PC-9 (cell line): ENCODE data around the gene VWA3B. TPM values are rescaled to one million over a fixed set of nuclear protein-coding genes. Genes with fewer than 3 reads are reported as not detected.

Experiments
- BruUV-seq: library from RNA; stranded (reverse); fragments of 400-500 nt; replicated peaks from 2 replicates; lab custom pipeline; 2021; lab: Mats Ljungman, UMichigan
- CTCF ChIA-PET: fragments of 300-600 bp; sonication (Branson Sonifier 250); formaldehyde crosslinking; loops from one replicate; lab custom pipeline; 2022; ENCODE audit warnings: antibody characterized with exemption; lab: Charles Lee
- POLR2A ChIA-PET: fragments of 300-600 bp; sonication (Branson Sonifier 250); formaldehyde crosslinking; loops from one replicate; lab custom pipeline; 2022; ENCODE audit warnings: antibody characterized with exemption; ENCODE audit not compliant: unreplicated experiment; lab: Charles Lee
- DNase-seq, 2 experiments: peaks; one replicate each; pipeline versions ENCODE4 v3.0.0 to v3.0.0-alpha.2; 2015 to 2022; ENCODE audit warnings: mixed read lengths in 1 of 2
- H2AFZ ChIP-seq: fragments of 200-600 bp; sonication (generic); 2 replicates; pipeline ENCODE4 v1.8.1; 2017; ENCODE audit warnings: antibody characterized with exemption
- H3F3A ChIP-seq: fragments of 200-600 bp; sonication (generic); 2 replicates; pipeline ENCODE4 v1.8.1; 2017; ENCODE audit warnings: antibody characterized with exemption, mild to moderate bottlenecking, low read depth; ENCODE audit not compliant: insufficient read depth
- H3K27ac ChIP-seq: fragments of 200-600 bp; sonication (generic); 2 replicates; pipeline ENCODE4 v1.6.1; 2016; ENCODE audit warnings: mixed run types
- H3K27me3 ChIP-seq: fragments of 200-600 bp; sonication (generic); 2 replicates; pipeline ENCODE4 v1.6.1; 2016; ENCODE audit warnings: low read depth, mixed run types; ENCODE audit not compliant: insufficient read depth
- H3K36me3 ChIP-seq: fragments of 200-600 bp; sonication (generic); 2 replicates; pipeline ENCODE4 v1.6.1; 2016; ENCODE audit warnings: low read depth, mixed run types
- H3K4me1 ChIP-seq: fragments of 200-600 bp; sonication (generic); replicated peaks from 2 replicates; pipeline ENCODE4 v1.6.1; 2016; ENCODE audit warnings: mixed run types; ENCODE audit not compliant: insufficient read depth
- H3K4me2 ChIP-seq: fragments of 200-600 bp; sonication (generic); 2 replicates; pipeline ENCODE4 v1.6.1; 2017; ENCODE audit warnings: mixed run types
- H3K4me3 ChIP-seq: fragments of 200-600 bp; sonication (generic); 2 replicates; pipeline ENCODE4 v1.6.1; 2016; ENCODE audit warnings: mixed run types
- H3K79me2 ChIP-seq: fragments of 200-600 bp; sonication (generic); 2 replicates; pipeline ENCODE4 v1.6.1; 2017; ENCODE audit warnings: low read depth, mixed run types
- H3K9me2 ChIP-seq: fragments of 200-600 bp; sonication (generic); 2 replicates; pipeline ENCODE4 v1.8.1; 2017; ENCODE audit warnings: mild to moderate bottlenecking; ENCODE audit not compliant: insufficient read depth
- H3K9me3 ChIP-seq: fragments of 200-600 bp; sonication (generic); 2 replicates; pipeline ENCODE4 v1.8.1; 2016; ENCODE audit warnings: low read depth; ENCODE audit not compliant: insufficient read depth
- H4K20me1 ChIP-seq: fragments of 200-600 bp; sonication (generic); 2 replicates; pipeline ENCODE4 v1.8.1; 2017; ENCODE audit not compliant: insufficient read depth
- EZH2 ChIP-seq: fragments of 200-600 bp; sonication (generic); IDR thresholded peaks from 2 replicates; pipeline ENCODE4 v1.8.0; 2017; ENCODE audit warnings: antibody characterized with exemption, low read depth
- intact Hi-C: fragments of 100-400 bp; cut with micrococcal nuclease; formaldehyde crosslinking; loops from one replicate; pipeline ENCODE4 v1.10.0; 2022; ENCODE audit not compliant: unreplicated experiment
- total RNA-seq: library from RNA; stranded (reverse); gene quantifications from 2 replicates; pipeline ENCODE4 v1.2.3, GENCODE V29; 2021
- TF ChIP-seq, protein P1 (sequence below): fragments of 200-600 bp; sonication (generic); conservative IDR thresholded peaks from 2 replicates; pipeline ENCODE4 v1.6.1; 2017; ENCODE audit warnings: mixed run types, antibody characterized with exemption, mild to moderate bottlenecking, moderate library complexity

The VWA3B gene
- total RNA-seq, 1 experiment from 2014 or later: not detected

DNA sequence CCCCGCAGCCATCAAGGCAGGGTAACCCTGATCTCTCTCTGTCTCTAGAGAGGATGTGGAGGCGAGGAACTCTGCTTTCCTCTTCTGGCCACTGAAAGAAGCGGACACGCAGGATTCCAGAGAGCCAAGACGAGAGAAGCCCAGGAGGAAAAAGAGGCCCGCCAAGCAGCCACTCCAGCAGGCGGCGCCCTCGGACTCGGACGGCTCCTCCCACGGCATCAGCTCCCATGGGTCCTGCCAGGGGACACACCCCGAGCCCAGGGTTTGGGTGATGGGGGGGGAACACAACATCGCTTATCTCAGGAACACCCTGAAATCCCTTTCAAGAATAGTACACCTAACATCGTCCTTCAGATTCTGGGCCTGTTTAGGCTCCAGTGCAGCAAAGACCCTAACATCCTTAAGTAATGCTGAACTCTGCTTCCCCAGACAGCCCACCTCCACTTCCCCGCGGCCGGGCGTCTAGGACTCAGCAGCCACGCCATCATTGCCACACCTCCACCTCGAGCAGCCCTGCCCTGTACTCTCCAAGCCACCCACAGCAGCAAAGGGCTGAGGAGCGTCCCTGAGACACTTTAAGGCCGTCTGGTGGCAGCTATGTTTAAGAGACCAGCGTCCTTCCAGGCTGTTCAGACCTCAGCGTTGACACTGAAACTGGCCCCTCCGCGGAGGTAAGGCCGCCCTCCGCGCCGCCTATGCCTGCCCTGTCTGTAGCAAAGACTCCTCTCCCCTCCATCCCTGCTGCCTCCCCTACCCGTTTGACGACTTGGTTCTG is 225.0 kb downstream of the VWA3B start:
- no peaks in the 10 kb centered on the region for H3K36me3 ChIP-seq
- no peak for DNase-seq
- CTCF ChIA-PET: no interaction called here
- H3K4me3 ChIP-seq: no peak overlapping the region
- POLR2A ChIA-PET: no interaction called here
- no peaks in the 10 kb centered on the region for H3K79me2 ChIP-seq
- H3K9me2 ChIP-seq: no peaks in the 10 kb centered on the region
- intact Hi-C loops: no loop called here
- no peak overlapping the region for H3K27ac ChIP-seq
- peaks cover 57% of the 10 kb centered on the region for H3K27me3 ChIP-seq
- H3F3A ChIP-seq: no peaks in the 10 kb centered on the region
- BruUV-seq: no TSS peak
- no peaks in the 10 kb centered on the region for H3K9me3 ChIP-seq
- no peak for TF ChIP-seq EZH2
- TF ChIP-seq, protein P1, sequence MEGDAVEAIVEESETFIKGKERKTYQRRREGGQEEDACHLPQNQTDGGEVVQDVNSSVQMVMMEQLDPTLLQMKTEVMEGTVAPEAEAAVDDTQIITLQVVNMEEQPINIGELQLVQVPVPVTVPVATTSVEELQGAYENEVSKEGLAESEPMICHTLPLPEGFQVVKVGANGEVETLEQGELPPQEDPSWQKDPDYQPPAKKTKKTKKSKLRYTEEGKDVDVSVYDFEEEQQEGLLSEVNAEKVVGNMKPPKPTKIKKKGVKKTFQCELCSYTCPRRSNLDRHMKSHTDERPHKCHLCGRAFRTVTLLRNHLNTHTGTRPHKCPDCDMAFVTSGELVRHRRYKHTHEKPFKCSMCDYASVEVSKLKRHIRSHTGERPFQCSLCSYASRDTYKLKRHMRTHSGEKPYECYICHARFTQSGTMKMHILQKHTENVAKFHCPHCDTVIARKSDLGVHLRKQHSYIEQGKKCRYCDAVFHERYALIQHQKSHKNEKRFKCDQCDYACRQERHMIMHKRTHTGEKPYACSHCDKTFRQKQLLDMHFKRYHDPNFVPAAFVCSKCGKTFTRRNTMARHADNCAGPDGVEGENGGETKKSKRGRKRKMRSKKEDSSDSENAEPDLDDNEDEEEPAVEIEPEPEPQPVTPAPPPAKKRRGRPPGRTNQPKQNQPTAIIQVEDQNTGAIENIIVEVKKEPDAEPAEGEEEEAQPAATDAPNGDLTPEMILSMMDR: peak; percentile 51
- no peak overlapping the region for H3K4me2 ChIP-seq
- H2AFZ ChIP-seq: no peak overlapping the region
- no peaks in the 10 kb centered on the region for H3K4me1 ChIP-seq
- H4K20me1 ChIP-seq: no peaks in the 10 kb centered on the region

DNA sequence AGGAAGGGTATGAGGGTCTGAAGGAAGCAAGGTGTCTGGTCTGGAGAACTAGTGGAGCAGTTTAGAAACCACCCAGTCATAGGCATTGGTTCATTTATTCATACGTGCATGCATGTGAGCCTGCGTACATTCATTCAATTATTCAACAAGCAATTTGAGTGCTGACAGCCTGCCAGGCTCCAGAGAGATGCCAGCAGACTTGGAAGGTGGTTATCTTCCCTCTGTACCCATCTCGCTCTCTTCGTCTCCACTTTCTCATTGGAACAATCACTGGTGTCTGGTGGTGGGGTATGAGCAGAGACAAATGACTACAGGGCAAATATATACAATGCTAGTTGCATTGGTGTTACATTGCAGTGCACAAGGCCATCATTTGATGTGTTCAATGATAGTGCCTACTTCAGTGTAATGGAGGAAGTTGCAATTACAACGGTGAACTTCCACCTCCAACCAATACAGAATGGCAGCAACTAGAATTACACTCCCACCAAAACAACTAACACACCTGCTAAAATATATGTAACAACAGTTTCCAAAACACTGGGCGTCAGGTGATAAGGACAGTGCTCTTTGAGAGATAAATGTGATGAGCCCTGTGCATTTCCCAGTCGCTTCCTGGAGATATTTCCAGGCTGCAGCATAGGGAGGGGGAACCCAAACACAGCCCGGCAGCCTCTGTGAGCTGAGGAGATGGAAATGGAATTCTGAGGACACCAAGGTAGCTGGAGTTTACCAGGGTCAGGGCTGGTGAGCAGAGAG is 226.7 kb downstream of the VWA3B start:
- Histone ChIP-seq H3K36me3 (no peaks in the 10 kb centered on the region), H3K79me2 (no peaks in the 10 kb centered on the region), H2AFZ (no peak overlapping the region), H3K9me2 (no peaks in the 10 kb centered on the region), H3K27ac (no peak overlapping the region), H3K4me2 (no peak overlapping the region), H3K4me1 (no peaks in the 10 kb centered on the region), H4K20me1 (no peaks in the 10 kb centered on the region), H3K4me3 (no peak overlapping the region), H3K27me3 (peaks cover 42% of the 10 kb centered on the region), H3K9me3 (no peaks in the 10 kb centered on the region), H3F3A (no peaks in the 10 kb centered on the region)
- no peak for DNase-seq
- intact Hi-C loops: no loop called here
- ChIA-PET CTCF (no interaction called here), POLR2A (no interaction called here)
- no TSS peak for BruUV-seq
- TF ChIP-seq, protein P1: no peak
- TF ChIP-seq EZH2: no peak

DNA sequence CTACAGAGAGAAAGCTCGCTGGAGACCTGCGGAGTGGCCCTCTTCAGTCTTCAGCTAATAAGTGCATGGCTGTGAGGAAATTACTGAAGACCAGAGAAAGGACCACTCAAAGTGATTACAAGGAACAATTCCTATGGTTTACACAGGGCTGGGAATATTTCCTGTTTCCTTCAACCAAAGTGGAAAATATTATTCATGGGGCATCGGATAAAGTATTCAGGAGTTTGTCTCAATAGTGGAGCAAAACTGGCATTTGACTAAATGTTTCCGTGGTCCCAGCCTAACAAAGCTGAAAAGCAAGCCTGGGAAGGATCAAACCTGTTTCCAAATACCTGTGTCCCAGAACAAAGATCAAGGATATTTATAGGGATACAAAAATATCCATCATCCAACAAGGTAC is 227.3 kb downstream of the VWA3B start:
- Histone ChIP-seq H3K9me3 (no peaks in the 10 kb centered on the region), H3K4me1 (no peaks in the 10 kb centered on the region), H3K36me3 (no peaks in the 10 kb centered on the region), H3K4me2 (no peak overlapping the region), H3K27ac (no peak overlapping the region), H3K4me3 (no peak overlapping the region), H4K20me1 (no peaks in the 10 kb centered on the region), H2AFZ (no peak overlapping the region), H3F3A (no peaks in the 10 kb centered on the region), H3K27me3 (peaks cover 36% of the 10 kb centered on the region), H3K9me2 (no peaks in the 10 kb centered on the region), H3K79me2 (no peaks in the 10 kb centered on the region)
- ChIA-PET CTCF (no interaction called here), POLR2A (no interaction called here)
- no peak for TF ChIP-seq EZH2
- TF ChIP-seq, protein P1: no peak
- DNase-seq: no peak
- intact Hi-C loops: no loop called here
- no TSS peak for BruUV-seq
